Amniotic epithelial cell (primary cell): Measurements from ENCODE around the gene ICAM4.
"Not testable (repeated sequence)": the region's sequence is repeated elsewhere in the genome, so short reads cannot be mapped to it uniquely, and the experiment has no call there.

Experiments
- DNase-seq: peaks from one replicate; pipeline ENCODE4 v3.0.0-alpha.2; 2010; ENCODE audit warnings: low read depth

Gene ICAM4

GRCh38 chr19:10269333-10270179 lies 17.2 kb upstream of the ICAM4 start:
- peak; percentile 59 for DNase-seq

- DNase-seq, result peak; percentile 63
These were observed 16.6 kb upstream of the ICAM4 start for GRCh38 chr19:10270180-10270615.

DNA sequence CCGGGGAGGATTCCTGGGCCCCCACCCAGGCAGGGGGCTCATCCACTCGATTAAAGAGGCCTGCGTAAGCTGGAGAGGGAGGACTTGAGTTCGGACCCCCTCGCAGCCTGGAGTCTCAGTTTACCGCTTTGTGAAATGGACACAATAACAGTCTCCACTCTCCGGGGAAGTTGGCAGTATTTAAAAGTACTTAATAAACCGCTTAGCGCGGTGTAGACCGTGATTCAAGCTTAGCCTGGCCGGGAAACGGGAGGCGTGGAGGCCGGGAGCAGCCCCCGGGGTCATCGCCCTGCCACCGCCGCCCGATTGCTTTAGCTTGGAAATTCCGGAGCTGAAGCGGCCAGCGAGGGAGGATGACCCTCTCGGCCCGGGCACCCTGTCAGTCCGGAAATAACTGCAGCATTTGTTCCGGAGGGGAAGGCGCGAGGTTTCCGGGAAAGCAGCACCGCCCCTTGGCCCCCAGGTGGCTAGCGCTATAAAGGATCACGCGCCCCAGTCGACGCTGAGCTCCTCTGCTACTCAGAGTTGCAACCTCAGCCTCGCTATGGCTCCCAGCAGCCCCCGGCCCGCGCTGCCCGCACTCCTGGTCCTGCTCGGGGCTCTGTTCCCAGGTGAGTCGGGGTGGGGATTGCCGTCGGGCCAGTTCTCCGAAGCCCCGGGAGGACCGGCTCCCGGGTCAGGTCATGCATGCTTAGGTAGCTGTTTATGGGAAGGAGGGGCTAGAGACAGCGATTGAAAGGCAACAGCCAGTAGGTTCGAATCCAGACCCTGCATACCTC lies 15.9 kb upstream of the ICAM4 start, which contains the start of gene ICAM1:
Gene ICAM1, plus strand, starts transcription at position 505 of the 779 bp plus-strand sequence. Its CDS starts 40 bp downstream, at position 545.
- DNase-seq, result peak; percentile 68

GRCh38 chr19:10271543-10272086 lies 15.1 kb upstream of the ICAM4 start:
- no peak for DNase-seq

GRCh38 chr19:10274589-10274988 lies 12.2 kb upstream of the ICAM4 start:
- no peak for DNase-seq

DNA sequence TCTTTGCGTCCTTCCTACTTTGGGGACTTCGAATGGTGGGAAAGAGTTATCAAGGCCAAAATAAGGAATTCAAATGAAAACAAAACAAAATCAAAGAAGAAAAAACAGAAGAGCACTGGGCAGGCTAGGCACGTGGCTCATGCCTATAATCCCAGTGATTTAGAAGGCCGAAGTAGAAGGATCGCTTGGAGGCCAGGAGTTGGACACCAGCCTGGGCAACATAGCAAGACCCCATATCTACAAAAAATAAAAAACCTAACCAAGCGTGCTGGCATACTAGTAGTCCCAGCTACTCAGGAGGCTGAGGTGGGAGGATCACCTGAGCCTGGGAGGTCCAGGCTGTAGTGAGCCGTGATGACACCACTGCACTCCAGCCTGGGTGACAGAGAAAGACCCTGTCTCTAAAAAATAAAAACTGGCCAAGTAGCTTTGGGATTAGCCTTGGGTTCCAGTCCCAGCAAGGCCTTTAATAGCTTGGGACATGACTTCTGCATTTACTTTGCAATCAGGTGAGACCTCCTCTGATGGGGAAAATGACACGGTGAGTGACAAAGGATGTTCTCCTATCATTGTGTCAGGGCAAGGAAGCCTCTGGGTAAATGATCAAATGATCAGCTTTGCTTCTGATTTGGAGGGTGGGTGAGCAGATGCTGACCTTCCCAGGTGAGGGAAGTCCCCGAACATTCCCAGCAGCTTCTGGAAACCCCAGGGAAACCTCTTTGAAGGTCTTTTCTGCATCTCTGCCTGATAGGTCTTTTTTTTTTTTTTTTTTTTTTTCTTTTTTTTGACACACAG lies 8.8 kb upstream of the ICAM4 start:
- DNase-seq, result no peak

- DNase-seq, result no peak
These were observed 7.8 kb upstream of the ICAM4 start for GRCh38 chr19:10278935-10279334.

DNA sequence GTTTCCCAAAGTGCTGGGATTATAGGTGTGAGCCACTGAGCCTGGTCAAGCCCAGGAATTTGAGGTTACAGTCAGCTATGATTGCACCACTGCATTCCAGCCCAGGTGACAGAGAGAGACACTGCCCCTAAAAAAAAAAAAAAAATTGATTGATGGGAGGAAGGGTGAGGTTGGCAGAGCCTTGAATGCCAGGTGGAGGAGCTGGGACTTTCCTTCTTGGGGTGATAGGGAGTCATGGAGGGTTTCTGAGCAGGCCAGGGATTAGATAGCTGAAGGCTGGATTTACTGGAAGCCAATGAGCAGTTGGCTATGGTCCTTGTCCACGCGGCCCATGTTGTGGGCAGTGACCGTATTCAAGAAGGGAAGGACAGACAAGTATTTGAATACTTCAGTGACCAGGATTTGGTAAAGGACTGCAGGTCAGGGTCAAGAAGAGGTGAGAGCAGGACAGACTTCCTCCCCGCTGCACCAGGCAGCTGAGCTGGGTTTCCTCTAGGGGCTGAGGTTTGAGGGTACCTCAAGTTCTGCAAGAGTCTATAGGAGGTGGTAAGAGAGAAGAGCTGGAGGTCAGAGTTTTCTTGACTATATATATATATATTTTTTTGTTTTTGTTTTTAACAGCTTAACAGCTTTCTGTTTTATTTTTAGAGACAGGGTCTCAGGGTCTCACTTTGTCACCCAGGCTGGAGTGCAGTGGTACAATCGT lies 6.9 kb upstream of the ICAM4 start:
- no peak for DNase-seq

- not testable (repeated sequence) for DNase-seq
These were observed 4.7 kb upstream of the ICAM4 start for GRCh38 chr19:10282043-10282442.

DNA sequence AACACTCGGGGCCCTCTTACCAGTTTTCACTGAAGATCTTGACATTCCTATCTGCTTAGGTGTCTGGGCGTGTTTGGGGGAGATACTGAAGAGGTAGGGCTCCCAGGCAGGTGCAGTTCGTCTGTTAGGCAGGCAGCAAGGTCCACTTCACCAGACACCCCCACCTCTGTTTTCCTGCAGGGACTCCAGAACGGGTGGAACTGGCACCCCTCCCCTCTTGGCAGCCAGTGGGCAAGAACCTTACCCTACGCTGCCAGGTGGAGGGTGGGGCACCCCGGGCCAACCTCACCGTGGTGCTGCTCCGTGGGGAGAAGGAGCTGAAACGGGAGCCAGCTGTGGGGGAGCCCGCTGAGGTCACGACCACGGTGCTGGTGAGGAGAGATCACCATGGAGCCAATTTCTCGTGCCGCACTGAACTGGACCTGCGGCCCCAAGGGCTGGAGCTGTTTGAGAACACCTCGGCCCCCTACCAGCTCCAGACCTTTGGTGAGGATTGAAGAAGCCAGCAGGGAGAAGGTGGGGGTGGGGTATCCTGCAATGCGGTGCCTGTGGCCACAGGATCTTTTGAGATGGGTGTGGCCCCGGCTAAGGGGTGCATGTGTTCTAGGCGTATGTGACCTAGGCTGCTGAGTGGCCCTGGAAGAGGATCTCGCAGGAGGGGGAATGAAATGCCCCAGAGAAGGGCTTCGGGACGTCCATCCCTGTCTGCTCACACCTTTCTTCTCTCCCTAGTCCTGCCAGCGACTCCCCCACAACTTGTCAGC lies 3.3 kb upstream of the ICAM4 start:
- DNase-seq, result no peak

DNA sequence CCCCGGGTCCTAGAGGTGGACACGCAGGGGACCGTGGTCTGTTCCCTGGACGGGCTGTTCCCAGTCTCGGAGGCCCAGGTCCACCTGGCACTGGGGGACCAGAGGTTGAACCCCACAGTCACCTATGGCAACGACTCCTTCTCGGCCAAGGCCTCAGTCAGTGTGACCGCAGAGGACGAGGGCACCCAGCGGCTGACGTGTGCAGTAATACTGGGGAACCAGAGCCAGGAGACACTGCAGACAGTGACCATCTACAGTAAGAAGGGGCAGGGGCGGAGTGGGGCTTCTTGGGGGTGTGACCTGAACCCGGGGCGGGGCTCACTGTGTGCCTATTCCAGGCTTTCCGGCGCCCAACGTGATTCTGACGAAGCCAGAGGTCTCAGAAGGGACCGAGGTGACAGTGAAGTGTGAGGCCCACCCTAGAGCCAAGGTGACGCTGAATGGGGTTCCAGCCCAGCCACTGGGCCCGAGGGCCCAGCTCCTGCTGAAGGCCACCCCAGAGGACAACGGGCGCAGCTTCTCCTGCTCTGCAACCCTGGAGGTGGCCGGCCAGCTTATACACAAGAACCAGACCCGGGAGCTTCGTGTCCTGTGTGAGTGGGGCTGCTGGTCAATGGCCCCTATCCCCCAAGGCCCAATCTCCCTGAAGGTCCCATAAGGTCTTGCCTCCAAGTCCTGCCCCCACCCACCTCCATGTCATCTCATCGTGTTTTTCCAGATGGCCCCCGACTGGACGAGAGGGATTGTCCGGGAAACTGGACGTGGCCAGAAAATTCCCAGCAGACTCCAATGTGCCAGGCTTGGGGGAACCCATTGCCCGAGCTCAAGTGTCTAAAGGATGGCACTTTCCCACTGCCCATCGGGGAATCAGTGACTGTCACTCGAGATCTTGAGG lies 2.4 kb upstream of the ICAM4 start:
- DNase-seq, result no peak

- no peak for DNase-seq
These were observed 1.8 kb upstream of the ICAM4 start for GRCh38 chr19:10284960-10285278.

DNA sequence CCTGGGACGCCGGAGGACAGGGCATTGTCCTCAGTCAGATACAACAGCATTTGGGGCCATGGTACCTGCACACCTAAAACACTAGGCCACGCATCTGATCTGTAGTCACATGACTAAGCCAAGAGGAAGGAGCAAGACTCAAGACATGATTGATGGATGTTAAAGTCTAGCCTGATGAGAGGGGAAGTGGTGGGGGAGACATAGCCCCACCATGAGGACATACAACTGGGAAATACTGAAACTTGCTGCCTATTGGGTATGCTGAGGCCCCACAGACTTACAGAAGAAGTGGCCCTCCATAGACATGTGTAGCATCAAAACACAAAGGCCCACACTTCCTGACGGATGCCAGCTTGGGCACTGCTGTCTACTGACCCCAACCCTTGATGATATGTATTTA lies 1.4 kb upstream of the ICAM4 start:
- no peak for DNase-seq

GRCh38 chr19:10288662-10289166 lies 2.0 kb downstream of the ICAM4 start:
- DNase-seq, result peak; percentile 62

GRCh38 chr19:10289167-10289835 lies 2.5 kb downstream of the ICAM4 start:
- no peak for DNase-seq

DNA sequence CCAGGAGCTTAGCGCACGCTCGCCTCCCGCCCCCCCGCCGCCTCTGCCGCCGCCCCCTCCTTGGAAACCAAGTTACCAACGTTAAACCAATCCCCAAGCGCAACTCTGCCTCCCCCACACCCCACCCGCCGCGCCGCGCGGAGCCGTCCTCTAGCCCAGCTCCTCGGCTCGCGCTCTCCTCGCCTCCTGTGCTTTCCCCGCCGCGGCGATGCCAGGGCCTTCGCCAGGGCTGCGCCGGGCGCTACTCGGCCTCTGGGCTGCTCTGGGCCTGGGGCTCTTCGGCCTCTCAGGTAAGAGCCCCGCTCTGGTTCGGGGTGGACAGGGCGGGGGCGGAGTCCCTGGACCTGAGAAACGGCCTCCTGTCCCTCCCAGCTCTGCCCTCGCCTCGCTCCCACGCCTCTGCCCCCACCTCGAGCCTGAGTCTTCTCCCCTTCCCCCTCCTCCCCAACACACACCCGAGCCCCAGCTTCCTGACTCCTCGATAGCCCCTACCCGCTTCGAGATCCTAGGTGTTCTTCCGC lies 3.1 kb downstream of the ICAM4 start, which contains the start of gene ICAM5:
Gene ICAM5, plus strand, starts transcription at position 117 of the 521 bp plus-strand sequence. Its CDS starts 92 bp downstream, at position 209.
- DNase-seq, result no peak

DNA sequence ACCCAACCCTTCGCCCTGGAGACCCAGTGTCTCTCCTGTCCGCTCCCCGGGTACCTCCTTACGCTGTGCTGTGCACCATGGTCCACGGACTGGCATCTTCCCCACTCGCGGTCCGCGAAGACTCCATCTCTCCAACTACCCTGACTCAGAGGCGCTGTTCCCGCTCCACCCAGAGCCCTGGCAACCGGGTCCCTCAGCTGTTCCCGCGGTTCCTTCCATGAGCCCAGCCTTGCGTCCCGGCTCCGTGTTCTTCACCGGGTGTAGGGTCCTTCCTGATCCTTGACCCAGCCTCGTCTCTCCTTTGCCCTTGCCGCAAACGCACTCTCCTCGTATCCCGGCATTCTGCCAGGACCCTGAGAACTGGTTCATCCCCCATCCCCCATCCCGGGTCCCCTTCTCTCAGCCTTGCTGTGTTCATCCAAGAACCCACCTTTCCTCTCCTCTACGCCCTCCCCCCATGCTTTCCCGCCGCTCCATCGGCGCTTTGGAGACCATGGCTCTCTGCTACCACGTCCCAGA lies 3.7 kb downstream of the ICAM4 start:
- DNase-seq, result no peak

DNA sequence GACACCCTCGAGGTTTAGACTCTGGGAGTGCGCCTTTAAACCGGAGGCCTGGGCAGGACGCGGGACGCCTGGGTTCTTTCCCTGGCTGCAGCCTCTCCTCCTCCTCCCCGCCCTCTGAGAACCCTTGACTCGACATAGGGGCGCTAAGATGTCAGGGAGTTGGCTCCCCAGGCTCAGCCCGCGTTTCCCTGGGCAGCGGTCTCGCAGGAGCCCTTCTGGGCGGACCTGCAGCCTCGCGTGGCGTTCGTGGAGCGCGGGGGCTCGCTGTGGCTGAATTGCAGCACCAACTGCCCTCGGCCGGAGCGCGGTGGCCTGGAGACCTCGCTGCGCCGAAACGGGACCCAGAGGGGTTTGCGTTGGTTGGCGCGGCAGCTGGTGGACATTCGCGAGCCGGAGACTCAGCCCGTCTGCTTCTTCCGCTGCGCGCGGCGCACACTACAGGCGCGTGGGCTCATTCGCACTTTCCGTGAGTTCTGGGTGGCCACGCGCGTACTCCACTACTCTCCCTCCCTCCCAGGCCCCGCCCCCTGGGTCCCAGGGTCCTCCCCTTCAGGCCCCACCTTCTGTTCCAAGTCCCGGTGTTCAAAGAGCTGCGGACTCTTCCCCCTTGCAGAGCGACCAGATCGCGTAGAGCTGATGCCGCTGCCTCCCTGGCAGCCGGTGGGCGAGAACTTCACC lies 4.3 kb downstream of the ICAM4 start:
- DNase-seq, result no peak
